GM12892 (cell line): Measurements from ENCODE around the gene TBCE.

Experiments
- POLR2A ChIP-seq: IDR thresholded peaks from 2 replicates; pipeline ENCODE4 v1.6.1; 2011; ENCODE audit warnings: low read depth, low read length, control low read depth
- POLR2AphosphoS5 ChIP-seq: IDR thresholded peaks from 2 replicates; pipeline ENCODE4 v1.6.1; 2011; ENCODE audit warnings: low read depth, low read length, control low read depth
- TAF1 ChIP-seq: IDR thresholded peaks from 2 replicates; pipeline ENCODE4 v1.6.1; 2011; ENCODE audit warnings: low read depth, mild to moderate bottlenecking, control low read depth, low read length, borderline replicate concordance

GRCh38 chr1:235491644-235492043 lies 124.4 kb downstream of the TBCE start:
- TF ChIP-seq POLR2AphosphoS5 (no peak), POLR2A (no peak), TAF1 (no peak)
